Middle frontal gyrus (tissue), 1 donor: ENCODE results near the gene STAG1.
"Not testable (repeated sequence)": the region's sequence is repeated elsewhere in the genome, so short reads cannot be mapped to it uniquely, and the experiment has no call there.

Experiments used
- DNase-seq: peaks from one replicate; pipeline ENCODE4 v3.0.0-alpha.2; 2015; ENCODE audit warnings: low spot score; ENCODE audit errors: extremely low spot score

STAG1 gene

DNA sequence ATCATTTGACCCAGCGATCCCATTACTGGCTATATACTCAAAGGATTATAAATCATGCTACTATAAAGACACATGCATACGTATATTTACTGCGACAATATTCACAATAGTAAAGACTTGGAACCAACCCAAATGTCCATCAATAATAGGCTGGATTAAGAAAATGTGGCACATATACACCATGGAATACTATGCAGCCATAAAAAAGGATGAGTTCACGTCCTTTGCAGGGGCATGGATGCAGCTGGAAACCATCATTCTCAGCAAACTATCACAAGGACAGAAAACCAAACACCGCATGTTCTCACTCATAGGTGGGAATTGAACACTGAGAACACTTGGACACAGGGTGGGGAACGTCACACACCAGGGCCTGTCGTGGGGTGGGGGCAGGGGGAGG lies 237.6 kb downstream of the STAG1 start:
- DNase-seq, result not testable (repeated sequence)

DNA sequence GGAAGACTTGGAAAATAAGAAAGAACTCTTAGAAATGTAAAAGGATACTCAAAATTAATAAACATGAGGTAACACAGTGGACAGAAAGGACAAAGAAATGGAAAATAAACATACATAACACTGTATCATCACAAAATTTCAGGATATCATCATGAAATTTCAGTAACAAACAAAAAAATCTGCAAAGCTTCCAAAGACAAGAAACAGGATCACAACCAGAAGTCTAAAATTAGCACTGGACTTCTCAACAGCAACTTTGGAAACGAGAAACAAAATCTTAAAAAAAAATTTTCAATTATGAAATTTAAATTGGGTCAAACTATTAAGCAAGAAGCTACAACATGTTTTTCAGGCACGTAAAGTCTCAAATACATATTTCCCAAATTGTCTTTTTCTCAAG lies 238.8 kb downstream of the STAG1 start:
- DNase-seq, result no peak

DNA sequence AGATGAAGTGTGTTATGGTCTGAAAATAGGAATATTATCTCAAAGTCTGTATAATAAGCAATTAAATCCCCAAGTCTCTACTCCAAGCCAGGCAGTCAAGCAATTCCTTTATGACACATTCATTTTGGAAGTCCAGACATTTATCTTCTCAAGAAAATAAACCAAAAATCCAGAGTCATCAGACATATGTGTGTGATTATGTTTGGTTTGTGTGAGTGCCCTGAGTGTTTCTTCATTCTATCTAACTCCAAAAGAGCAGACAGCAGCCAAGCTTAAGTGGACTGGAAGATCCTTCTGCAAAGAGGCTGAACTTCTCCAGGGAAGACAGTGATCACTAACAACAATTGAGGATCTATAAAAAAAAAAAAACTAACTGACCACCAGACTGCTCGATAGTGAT lies 239.8 kb downstream of the STAG1 start:
- DNase-seq, result no peak

DNA sequence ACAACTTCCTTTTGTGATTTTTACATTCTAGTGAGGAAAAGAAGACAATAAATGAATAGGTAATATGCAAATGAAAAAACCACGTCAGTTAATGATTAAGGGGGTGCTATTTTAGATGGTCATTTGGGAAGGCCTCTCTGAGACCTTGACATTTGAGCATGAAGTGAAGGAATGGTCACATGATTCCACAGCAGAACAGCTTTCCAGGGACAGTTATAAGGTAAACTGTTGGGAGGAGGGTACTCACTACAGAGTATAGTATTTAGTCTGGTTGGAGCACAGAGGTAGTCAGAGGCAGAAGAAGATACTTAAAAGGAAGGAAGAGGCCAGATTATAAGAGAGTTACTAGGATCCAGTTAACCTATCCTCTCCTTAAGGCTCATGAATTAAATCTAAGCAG lies 246.5 kb downstream of the STAG1 start:
- DNase-seq, result no peak

DNA sequence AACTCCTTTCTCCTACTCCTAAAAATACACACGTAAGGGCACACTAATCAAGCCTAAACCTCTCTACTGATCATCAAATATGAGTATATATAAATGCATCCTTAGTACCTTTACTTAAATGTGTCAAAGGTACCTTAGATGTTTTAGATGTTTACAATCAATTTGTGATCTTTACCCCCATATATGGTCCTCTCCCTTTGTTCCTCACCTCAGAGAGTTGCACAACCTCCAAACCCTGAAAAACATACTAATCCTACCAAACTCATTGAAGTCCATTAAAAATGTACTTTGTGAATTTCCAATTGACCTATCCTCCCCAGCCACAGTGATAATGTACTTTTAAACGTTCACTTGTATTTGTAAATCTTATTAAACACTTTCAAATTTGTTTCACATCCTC lies 249.1 kb downstream of the STAG1 start:
- DNase-seq, result no peak

DNA sequence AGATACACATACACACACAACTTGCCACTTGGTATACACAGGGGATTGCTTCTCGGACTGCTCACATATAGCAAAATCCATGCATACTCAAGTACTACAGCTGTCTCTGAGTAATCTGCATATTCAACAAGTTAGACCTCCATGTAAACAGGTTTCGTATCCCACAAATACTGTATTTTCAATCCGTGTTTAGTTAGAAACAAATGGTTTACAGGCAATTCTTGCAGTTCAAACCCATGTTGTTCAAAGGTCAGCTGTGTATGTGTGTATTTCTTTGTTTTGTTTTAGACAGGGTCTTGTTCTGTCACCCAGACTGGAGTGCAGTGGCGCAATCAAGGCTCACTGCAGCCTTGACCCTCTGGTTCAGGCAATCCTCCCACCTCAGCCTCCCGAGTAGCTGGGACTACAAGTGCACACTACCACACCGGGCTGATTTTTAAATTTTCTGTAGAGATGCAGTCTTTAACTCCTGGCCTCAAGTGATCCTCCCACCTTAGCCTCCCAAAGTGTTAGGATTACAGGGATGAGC lies 253.2 kb downstream of the STAG1 start:
- no peak for DNase-seq

DNA sequence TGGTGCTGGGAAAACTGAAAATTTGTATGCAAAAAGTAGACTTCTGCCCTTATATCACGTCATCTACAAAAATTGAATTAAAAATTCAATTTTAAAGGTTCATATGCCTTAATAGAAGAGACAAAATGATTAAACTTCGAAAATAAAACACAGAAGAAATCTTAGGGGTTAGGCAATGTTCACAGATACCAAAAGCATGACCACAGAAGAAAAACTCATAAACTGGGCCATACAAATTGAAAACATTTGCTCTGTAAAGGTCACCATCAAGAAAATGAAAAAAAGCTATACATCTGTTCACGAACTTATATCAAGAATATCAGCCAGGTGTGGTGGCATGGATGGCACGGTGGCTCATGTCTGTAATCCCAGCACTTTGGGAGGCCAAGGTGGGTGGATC lies 257.0 kb downstream of the STAG1 start:
- no peak for DNase-seq

DNA sequence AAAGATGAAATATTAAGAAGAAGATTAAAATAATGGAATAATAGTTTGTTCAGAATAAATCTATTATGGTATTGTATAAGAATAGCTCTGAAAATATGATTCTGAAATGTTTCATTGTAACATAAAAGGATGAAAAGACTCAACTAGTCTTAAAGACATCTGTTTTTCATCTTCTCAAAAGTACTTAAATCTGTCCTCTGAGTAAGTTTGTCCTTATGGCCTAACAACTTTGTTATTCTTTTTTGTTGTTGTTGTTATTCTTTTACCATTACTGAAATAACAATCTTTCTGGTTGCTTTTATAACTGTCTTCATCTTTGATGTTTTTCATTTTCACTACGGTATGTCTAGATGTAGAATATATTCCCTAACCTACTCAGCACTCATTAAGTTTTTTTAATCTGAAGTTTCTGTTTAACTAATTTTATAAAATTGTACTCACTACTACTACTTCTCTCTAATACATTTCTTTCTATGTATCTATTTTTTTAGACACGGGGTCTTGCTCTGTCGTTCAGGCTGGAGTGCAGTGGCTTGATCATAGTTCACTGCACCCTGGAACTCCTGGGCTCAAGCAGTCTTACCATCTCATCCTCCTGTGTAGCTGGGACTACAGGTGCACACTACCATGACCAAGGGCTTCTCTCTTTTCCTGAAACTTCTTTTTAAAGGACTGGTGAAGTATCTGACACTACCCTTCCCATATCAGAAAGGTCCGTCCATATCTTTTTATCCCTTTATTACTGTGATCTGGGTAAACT lies 261.4 kb downstream of the STAG1 start:
- DNase-seq, result no peak

DNA sequence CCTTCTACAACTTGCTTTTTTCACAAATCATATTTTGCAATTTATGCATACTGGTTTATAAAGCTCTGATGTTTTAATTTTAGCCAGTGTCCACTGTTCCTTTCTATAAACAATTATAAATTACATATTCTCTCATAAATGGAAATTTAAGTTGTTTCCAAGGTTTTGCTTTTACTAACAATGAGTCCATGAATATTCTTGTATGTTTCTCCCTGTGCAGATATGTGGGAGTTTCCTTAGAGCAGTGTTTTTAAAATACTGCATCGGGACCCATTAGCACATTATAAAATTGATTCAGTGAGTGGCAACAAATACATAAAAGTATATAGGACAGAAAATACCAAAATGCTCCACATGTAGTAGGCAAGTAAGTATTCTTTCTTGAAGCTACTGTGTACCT lies 266.4 kb downstream of the STAG1 start:
- no peak for DNase-seq

DNA sequence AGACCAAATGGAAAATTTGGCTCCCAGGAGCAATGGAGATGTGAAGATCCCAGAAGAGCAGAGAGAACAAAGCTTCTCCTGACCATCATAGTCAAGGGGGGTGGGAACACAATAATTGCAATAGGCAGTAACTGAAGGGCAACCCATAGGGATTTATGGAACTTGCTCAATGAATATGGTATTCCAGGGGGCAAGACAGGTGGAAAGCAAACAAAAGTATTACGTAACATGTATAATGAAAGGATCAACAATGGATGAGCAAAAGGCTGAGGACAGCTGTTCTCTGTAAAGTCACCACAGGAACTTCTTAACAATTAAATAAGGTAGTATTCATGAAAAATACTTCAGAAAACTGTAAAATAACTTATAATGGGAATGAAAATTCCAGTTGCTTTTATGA lies 275.9 kb downstream of the STAG1 start:
- DNase-seq, result no peak

DNA sequence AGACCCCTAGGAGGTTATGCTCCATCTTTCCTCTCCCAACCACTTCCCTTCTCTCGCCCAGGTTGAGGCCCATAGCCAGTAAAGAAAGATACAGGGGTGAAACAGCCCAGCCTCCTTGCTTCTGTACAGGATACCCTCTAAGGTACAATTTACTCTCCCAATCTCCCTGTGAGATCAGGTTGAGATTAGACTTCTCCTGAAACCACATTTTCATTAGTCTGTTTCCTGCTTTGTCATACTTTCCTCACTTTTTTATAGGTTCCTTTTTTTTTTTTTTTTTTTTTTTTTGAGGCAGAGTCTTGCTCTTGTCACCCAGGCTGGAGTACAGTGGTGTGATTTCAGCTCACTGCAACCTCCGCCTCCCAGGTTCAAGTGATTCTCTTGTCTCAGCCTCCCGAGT lies 277.3 kb downstream of the STAG1 start:
- DNase-seq, result not testable (repeated sequence)

DNA sequence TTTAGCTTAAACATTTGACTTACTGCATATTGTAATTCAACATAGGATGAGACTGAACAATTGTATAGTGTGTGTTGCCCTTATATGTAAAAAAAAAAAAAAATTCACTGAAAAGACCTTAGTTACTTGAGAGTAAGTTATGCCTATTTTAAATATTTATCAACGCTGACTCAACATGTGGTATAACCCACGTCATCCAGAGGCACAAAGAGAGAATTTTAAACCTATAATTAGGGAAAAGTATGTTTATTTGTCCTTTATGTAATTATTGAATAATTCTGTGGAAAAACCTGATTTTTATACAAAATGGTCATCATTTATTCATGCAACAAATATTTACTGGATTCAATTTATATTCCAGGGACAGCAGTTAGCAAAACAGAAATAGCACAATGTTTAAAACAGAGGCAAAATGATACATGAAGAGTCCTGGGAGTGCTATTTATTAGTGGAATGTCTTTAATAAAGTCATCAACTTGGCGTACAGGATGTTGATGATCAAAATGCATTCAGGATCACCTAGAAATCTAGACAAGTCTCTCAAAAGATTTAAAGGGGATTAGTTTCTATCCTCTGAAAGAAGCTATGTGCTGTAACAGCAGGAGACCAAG lies 278.4 kb downstream of the STAG1 start:
- no peak for DNase-seq

DNA sequence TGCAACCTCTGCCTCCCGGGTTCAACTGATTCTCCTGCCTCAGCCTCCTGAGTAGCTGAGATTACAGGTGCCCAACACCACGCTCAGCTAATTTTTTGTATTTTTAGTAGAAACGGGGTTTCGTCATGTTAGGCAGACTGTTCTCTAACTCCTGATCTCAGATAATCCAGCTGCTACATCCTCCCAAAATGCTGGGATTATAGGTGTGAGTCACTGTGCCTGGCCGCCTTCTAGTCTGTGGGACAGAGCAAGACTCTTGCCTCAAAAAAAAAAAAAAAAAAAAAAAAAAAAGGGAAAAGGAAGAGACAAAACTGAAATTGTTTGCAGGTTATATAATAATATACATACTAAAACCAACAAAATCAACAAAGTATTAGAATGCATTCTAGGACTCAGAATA lies 286.9 kb downstream of the STAG1 start:
- no peak for DNase-seq

DNA sequence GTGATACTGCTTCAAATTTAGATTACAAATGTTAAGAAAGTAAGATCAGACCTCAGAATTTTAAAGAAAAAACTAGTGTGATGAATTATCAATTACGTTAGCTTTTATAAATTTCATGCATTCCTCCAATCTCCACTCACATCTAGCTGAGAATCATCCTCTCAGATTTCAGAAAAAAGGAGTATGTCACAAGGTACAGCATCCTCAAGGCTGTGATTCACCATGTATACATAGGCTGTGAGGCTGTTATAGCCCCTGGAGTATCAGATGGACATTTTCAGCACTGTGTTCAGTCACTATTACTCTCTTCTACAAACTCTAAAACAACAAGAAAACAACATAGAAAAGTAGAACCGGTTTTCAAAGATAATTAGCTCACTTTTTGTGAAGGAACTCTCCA lies 287.7 kb downstream of the STAG1 start:
- no peak for DNase-seq

DNA sequence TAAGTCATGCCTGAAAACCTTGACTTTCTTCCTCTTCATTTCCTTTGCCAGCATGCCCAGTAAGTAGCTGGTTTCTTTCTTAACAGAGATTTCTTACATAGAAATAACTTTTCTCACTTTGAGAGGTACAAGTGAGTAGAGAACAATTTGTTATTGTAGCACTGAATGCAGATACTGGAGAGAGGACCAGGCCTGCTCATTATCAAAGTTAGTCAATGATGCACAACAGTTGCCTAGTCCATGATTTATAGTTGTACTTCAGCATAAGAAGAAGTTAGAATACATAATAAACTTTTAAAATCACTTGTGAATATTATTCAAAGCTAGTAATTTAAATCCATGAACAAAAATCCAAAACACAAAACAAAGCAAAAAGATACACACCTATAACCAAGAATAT lies 289.0 kb downstream of the STAG1 start:
- DNase-seq, result no peak

DNA sequence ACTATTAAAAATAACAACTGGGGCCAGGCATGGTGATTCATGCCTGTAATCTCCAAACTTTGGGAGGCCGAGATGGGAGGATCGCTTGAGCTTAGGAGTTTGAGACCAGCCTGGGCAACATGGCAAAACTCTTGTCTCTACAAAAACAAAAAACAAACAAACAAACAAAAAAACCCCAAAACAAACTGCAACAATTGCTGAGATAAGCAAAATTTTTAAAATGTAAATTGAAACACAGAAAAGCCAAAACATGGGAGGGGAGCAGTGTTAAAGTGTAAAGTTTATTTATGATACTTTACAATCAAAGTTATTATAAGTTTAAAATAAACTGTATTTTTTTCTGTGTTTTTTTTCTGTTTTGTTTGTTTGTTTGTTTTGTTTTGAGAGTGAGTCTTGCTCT lies 294.4 kb downstream of the STAG1 start:
- DNase-seq, result no peak

DNA sequence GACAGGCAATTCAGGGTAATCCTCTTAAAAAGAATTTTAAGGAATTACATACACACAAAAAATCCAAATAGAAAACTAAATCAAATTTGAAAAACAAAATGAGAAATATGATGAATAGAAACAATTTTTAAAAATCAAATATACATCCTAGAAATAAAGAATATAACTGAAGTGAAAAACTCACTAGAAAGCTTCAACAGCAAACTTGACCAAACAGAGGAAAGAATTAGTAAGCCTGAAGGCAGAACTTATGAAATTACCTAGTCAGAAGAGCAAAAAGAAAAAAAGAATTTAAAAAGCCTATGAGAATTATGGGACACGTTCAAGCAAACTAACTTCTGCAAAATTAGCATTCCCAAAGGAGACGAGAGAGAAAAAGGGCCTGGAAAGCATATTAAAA lies 296.0 kb downstream of the STAG1 start:
- no peak for DNase-seq

DNA sequence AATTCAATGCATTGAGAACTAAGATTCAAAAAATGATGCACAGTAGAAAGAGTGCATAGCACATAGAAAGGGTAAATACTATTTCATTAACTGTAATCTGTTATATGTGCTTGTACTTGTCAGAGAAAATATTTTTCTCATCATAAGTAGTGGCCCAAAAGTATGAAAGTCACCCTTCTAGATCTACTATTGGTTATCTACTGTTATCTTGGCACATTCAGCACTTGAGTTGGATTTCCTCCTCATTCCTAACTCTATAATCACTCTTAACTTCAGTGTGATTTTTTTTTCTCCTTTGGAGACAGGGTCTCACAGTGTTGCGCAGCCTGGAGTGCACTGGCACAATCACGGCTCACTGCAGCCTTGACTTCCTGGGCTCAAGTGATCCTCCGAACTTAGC lies 307.6 kb downstream of the STAG1 start:
- DNase-seq, result no peak

DNA sequence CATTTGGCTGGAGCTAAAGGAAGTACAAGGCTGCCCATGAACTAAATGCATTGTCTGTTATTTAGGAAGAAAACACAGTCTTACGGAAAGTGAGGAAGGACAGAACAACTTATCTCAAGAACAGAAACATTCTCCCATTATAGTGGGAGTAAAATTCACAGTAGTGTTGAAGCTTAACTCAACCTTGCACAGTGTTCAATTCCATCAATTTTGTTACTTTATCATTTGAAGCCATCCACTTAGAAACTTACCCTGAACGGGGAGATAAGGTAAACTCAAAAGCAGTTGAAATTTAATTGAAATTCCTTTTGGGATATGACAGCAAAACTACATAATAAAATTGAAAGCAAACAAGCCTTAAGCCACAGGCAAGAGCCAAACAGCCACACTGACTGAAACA lies 315.1 kb downstream of the STAG1 start:
- no peak for DNase-seq

DNA sequence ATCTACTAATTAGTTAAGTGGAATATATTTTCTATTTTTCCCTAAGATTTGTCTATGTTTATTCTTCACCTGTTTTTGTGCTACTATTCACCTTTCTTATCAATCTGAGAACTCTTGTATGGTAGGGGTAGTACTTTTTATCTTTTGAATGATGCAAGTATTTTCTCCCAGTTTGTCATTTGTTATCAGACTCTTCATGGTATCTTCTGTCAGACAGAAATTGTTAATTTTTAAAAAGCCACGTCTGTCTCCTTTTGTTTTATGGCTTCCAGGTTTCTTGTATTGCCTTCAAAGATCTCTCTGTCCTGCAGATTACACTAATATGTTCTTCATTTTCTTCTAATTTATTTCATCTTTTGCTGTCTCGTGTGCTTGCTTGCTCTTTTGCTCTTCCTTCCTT lies 317.7 kb downstream of the STAG1 start:
- no peak for DNase-seq

DNA sequence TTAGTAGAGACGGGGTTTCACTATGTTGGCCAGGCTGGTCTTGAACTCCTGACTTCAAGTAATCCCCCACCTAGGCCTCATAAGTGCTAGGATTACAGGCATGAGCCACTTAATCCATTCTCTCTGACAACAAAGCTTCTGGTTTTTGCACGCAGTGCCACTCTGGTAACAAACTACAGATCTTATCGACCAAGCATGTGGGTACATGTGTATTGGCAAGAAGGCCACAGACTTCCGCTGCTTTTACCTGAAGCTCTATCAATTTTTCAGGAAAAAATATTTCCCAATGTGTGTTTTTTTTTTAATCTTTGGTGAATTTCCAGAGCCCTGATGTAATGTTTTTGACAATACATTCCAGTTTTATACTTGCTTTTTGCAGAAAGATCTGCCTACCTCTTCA lies 319.5 kb downstream of the STAG1 start:
- no peak for DNase-seq

DNA sequence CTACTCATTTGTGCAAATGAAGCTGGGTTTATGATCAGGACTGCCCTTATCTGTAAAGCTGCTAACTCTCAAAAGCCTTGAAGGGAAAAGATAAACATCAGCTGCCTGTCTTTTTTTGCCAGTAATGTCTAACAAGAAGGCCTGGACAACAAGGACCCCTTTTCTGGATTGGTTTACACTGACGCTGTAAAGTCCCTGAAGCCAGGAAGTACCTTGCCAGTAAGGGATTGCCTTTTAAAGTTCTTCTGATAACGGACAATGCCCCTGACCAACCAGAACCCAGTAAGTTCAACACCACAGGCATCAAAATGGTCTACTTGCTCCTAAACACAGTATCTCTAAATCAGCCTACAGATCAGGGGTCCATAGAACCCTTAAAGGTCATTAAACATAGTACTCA lies 324.0 kb downstream of the STAG1 start:
- no peak for DNase-seq

DNA sequence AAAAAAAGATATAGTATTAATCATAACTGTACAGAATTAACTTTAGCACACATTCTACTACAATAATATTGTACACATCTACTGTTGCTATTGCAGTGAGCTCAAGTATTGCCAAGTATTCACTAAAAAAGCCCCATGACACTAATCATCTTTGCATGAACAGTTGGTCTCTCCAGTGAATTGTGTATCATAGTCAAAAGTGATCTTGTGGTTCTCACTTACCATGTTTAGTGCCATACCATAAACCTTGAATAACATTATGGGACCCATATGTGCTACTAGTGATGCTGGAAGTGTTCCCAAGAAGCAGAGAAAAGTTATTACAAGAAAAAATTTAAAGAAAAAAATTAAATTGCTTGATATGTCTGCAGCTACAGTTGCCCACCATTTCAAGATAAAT lies 324.9 kb downstream of the STAG1 start:
- no peak for DNase-seq
